Measurements from ENCODE around the gene SUFU. TPM values are rescaled to one million over a fixed set of nuclear protein-coding genes. Genes with fewer than 3 reads are reported as not detected.

Gene SUFU
- total RNA-seq, 1 donor from 2014 or later, result 17.3 TPM

DNA sequence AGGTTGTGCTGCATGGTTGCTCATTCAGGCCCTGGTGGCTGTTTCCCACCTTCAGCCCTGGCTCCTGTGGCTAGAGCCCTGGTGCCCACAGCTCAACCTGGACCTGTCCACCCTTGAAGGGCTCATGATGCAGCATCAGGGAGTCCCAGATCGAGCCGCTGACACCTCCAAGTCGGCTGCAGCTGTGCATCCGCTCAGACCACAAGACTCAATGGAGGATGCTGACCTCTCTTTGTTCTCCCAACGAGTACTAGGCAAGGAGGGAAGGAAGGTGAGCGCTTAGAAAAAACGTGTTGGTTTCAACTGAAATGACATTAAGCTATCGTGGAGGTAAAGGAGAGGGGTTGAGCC is 43.0 kb upstream of the SUFU start:
- H3K4me1 ChIP-seq, result peaks cover 0 to 7% of the 10 kb centered on the region in 2 donors
- no peak overlapping the region for H3K27ac ChIP-seq
- no peaks in the 10 kb centered on the region for H3K9me3 ChIP-seq
- TF ChIP-seq, protein P1, sequence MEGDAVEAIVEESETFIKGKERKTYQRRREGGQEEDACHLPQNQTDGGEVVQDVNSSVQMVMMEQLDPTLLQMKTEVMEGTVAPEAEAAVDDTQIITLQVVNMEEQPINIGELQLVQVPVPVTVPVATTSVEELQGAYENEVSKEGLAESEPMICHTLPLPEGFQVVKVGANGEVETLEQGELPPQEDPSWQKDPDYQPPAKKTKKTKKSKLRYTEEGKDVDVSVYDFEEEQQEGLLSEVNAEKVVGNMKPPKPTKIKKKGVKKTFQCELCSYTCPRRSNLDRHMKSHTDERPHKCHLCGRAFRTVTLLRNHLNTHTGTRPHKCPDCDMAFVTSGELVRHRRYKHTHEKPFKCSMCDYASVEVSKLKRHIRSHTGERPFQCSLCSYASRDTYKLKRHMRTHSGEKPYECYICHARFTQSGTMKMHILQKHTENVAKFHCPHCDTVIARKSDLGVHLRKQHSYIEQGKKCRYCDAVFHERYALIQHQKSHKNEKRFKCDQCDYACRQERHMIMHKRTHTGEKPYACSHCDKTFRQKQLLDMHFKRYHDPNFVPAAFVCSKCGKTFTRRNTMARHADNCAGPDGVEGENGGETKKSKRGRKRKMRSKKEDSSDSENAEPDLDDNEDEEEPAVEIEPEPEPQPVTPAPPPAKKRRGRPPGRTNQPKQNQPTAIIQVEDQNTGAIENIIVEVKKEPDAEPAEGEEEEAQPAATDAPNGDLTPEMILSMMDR (IDR thresholded peaks at IDR 0.05), result no peak
- H3K4me3 ChIP-seq, result peak overlapping the region; percentile 62 to 71
- intact Hi-C loops (cut with DNase I), result loop anchor here (1.0 kb wide), 2 partner anchors 11 to 41 kb away; partner anchors contain the start of gene ACTR1A
- H3K27me3 ChIP-seq, result no peaks in the 10 kb centered on the region
- DNase-seq (ENCODE audit: low spot score in 2 of 2), result no peak
- H3K36me3 ChIP-seq, result no peaks in the 10 kb centered on the region

DNA sequence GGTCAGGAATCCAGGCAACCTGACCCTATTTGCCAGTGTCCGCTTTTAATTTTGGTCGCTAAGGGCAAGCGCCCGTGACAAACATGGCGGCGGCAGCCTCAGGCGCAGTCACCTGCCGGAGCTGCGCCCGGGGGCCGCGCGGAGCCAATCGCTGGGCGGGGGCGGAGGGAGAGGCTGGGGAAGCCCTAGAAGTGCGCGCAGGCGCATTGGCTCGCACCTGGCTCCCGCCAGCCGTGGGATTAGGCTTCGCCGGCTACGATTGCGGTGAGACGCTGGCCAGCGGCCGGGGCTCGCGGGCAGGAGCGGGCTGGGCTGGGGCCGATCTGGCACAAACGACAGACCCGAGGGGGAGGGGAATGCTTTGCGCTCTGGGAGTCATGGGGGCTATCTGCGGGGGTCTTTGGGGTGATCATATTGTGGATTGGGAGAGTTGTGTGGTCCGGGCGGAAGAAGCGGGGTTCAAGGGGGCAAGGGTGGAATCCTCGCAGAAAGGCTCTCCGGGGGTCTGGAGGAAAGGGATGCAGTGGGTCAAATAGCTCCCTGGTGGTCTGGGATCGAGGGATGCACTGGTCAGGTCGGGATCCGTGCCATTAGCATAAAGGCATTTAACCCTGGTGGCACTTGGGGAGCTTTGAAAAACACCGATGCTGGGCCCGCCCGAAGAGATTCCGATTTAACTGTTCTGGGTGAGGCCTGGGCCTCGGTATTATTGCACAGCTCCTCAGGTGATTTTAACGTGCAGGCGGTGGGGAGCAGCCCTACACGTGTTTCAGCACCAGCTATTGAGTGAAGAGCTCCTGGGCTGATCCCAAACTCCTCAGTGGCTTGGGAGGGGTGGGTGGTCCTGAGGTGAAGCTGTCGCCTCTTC is 42.4 kb upstream of the SUFU start:
- H3K9me3 ChIP-seq, result no peaks in the 10 kb centered on the region
- intact Hi-C loops (cut with DNase I), result loop anchor here (1.0 kb wide), 2 partner anchors 11 to 41 kb away; partner anchors contain the start of gene ACTR1A
- no peak overlapping the region for H3K27ac ChIP-seq

DNA sequence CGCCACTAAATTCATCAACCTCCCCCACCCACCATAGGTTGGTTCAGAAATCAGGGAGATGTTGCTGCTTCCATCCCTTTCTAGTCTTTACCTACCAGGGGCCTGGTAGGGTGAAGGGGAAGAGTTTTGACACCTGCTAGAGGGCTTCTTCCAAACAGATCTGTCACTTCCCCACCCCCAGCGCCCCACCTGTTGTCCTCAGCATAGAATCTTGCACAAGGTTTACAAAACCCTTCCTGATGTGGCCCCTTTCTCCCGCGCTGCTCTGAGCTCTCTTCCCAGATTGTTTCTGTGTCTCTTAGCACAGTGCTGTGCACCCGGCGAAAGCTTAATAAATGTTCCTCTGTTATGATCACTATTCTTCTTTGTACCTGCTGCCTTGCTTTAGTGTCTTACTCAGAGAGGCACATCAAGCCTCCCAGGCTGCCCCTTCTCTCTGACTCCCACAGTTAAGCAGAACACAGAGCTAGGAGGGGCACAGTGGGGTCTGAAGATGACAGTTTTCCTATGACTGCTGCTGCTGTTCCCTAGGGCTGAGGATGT is 41.2 kb upstream of the SUFU start:
- no peak overlapping the region for H3K27ac ChIP-seq
- no peaks in the 10 kb centered on the region for H3K9me3 ChIP-seq
- no peaks in the 10 kb centered on the region for H3K36me3 ChIP-seq
- H3K27me3 ChIP-seq, result no peaks in the 10 kb centered on the region
- no peak for DNase-seq (ENCODE audit: low spot score in 2 of 2)
- peaks cover 0 to 7% of the 10 kb centered on the region in 2 donors for H3K4me1 ChIP-seq
- no peak overlapping the region for H3K4me3 ChIP-seq
- intact Hi-C loops (cut with DNase I), result no loop called here
- TF ChIP-seq, protein P1 (IDR thresholded peaks at IDR 0.05), result no peak

More for the DNA sequence above, 42.4 kb upstream of the SUFU start:
- H3K36me3 ChIP-seq, result no peaks in the 10 kb centered on the region
- peaks cover 0 to 7% of the 10 kb centered on the region in 2 donors for H3K4me1 ChIP-seq
- peak overlapping the region; percentile 62 to 71 for H3K4me3 ChIP-seq
- H3K27me3 ChIP-seq, result no peaks in the 10 kb centered on the region
- peak; percentile 68 to 93 for DNase-seq (ENCODE audit: low spot score in 2 of 2)
- TF ChIP-seq, protein P1 (IDR thresholded peaks at IDR 0.05), result no peak

DNA sequence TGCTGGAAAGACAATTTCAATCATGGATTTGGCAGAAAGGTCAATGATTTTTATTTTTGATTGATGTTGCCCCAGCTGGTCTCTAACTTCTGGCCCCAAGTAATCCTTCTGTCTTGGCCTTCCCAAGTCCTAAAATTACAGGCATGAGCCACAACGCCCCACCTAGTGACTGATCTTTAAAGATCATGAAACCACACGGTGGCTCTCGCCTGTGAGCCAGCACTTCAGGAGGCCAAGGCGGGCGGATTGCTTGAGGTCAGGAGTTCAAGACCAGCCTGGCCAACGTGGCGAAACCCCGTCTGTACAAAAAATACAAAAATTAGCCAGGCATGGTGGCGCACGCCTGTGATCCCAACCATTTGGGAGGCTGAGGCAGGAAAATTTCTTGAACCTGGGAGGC is 39.8 kb upstream of the SUFU start:
- TF ChIP-seq, protein P1 (IDR thresholded peaks at IDR 0.05), result no peak
- Histone ChIP-seq H3K27me3 (no peaks in the 10 kb centered on the region), H3K9me3 (no peaks in the 10 kb centered on the region), H3K36me3 (no peaks in the 10 kb centered on the region), H3K4me1 (peaks cover 0 to 7% of the 10 kb centered on the region in 2 donors), H3K27ac (no peak overlapping the region), H3K4me3 (no peak overlapping the region)
- no peak for DNase-seq (ENCODE audit: low spot score in 2 of 2)
- intact Hi-C loops (cut with DNase I), result no loop called here

DNA sequence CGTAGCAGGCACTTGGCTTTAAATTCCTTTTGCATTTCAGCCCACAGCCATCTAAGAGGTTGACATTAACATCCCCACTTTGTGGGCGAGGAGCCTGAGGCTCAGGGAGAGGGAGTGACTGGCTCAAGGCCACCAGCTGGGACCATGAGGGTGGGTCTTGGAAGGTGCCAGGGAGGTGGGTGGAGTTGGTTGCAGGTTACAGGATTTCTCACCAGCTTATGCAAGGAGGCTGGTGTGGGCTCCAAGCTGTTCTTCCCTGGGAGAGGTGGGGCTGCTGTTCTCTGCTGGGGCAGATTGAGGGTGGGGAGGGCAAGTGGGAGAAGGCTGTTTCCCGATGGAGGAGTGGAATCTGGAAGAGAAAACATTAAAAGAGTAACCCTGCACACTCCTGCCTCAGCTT is 38.3 kb upstream of the SUFU start:
- no peak for DNase-seq (ENCODE audit: low spot score in 2 of 2)
- intact Hi-C loops (cut with DNase I), result no loop called here
- Histone ChIP-seq H3K4me1 (peaks cover 0 to 7% of the 10 kb centered on the region in 2 donors), H3K9me3 (no peaks in the 10 kb centered on the region), H3K27me3 (no peaks in the 10 kb centered on the region), H3K27ac (no peak overlapping the region), H3K36me3 (no peaks in the 10 kb centered on the region), H3K4me3 (no peak overlapping the region)
- TF ChIP-seq, protein P1 (IDR thresholded peaks at IDR 0.05), result no peak

All from ascending aorta (tissue), 2 donors.